ENCODE data around the gene ALKBH4.
"Not testable (repeated sequence)": the region's sequence is repeated elsewhere in the genome, so short reads cannot be mapped to it uniquely, and the experiment has no call there.

- not testable (repeated sequence) for TF ChIP-seq ZNF8 (CRISPR knock-in tag; IDR thresholded peaks at IDR 0.05); ZC3H10 (CRISPR knock-in tag; IDR thresholded peaks at IDR 0.05); ZNF70 (CRISPR knock-in tag; IDR thresholded peaks at IDR 0.05); RARB (CRISPR knock-in tag; IDR thresholded peaks at IDR 0.05); PPARA (CRISPR knock-in tag; IDR thresholded peaks at IDR 0.05; ENCODE audit: borderline replicate concordance); TSHZ2 (CRISPR knock-in tag; IDR thresholded peaks at IDR 0.05); OSR1 (CRISPR knock-in tag; IDR thresholded peaks at IDR 0.05); ESRRG (CRISPR knock-in tag; IDR thresholded peaks at IDR 0.05); ARNTL (CRISPR knock-in tag; IDR thresholded peaks at IDR 0.05; ENCODE audit: borderline replicate concordance, low read depth); ZNF565 (CRISPR knock-in tag; conservative IDR thresholded peaks at IDR 0.05; ENCODE audit: low read depth); ISL1 (CRISPR knock-in tag; IDR thresholded peaks at IDR 0.05); TCF4 (CRISPR knock-in tag; IDR thresholded peaks at IDR 0.05; ENCODE audit: borderline replicate concordance)
- TF ChIP-seq, protein P1, sequence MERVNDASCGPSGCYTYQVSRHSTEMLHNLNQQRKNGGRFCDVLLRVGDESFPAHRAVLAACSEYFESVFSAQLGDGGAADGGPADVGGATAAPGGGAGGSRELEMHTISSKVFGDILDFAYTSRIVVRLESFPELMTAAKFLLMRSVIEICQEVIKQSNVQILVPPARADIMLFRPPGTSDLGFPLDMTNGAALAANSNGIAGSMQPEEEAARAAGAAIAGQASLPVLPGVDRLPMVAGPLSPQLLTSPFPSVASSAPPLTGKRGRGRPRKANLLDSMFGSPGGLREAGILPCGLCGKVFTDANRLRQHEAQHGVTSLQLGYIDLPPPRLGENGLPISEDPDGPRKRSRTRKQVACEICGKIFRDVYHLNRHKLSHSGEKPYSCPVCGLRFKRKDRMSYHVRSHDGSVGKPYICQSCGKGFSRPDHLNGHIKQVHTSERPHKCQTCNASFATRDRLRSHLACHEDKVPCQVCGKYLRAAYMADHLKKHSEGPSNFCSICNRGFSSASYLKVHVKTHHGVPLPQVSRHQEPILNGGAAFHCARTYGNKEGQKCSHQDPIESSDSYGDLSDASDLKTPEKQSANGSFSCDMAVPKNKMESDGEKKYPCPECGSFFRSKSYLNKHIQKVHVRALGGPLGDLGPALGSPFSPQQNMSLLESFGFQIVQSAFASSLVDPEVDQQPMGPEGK (CRISPR knock-in tag; IDR thresholded peaks at IDR 0.05; ENCODE audit: borderline replicate concordance) = not testable (repeated sequence)
These were observed 32.2 kb upstream of the ALKBH4 start for GRCh38 chr7:102496861-102497260.

All from SK-N-SH treated with all-trans-retinoic acid at 6 μM for 48 hours (cell line).